Peyer's patch (tissue), 4 donors: ENCODE results near the gene AFF2.

Source experiments
- CTCF ChIP-seq, 6 experiments: fragments of 450-650 bp in 4 of 6; fragments of 200-600 bp in 2 of 6; sonication (generic) in 1 of 6; IDR thresholded peaks; one replicate each; pipeline ENCODE4 v1.5.1; 2017 to 2019; ENCODE audit warnings: antibody characterized with exemption in 6 of 6, mild to moderate bottlenecking in 3 of 6, moderate library complexity in 1 of 6
- POLR2A ChIP-seq, 2 donors: fragments of 450-650 bp; IDR thresholded peaks; one replicate each; pipeline ENCODE4 v1.5.1; 2017; ENCODE audit warnings: antibody characterized with exemption in 2 of 2, mild to moderate bottlenecking in 2 of 2, moderate library complexity in 2 of 2

- TF ChIP-seq CTCF (IDR thresholded peaks at IDR 0.05) (no peak), POLR2A (IDR thresholded peaks at IDR 0.05) (no peak)
Measured at GRCh38 chrX:148542481-148543255, 42.3 kb downstream of the AFF2 start.
